IPS DF 19.7 (cell line): ENCODE results near the gene ADNP.

Experiments used
- DNase-seq: peaks from one replicate; pipeline ENCODE4 v3.0.0-alpha.2; 2013; ENCODE audit warnings: low read depth, low spot score

ADNP gene

DNA sequence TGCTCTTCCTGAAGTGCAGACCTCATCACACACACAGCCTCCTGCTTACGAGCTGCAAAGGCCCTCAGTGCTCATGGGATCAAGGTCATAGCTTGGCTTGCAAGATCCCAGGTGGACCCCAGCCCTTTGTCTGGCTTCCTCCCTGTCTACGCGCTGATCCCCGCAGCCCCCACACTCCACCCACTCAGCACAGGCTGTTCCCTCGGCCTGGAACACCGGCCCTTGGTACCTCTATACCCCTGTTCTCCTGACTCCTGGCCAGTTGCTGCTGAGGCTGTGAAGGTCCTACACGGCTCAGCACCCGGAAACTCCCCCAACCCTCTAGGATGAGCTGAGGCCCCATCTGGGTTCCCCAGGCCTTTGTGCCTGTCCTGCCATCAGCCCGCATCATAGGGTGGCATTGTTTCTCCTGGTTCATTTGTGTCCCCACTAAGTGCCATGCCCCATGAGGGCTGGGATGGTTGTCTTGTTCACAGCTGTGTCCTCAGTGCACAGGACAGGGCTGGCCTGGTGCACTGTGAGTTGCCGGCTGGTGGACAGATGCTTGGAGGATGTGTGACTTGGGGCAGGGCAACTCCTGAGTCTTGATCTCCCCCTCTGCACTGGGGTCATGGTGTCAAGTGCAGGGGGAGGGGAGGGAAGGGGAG is 57.0 kb downstream of the ADNP start:
- DNase-seq: no peak

- DNase-seq: no peak
These were observed 57.7 kb downstream of the ADNP start for GRCh38 chr20:50873585-50873984.

DNA sequence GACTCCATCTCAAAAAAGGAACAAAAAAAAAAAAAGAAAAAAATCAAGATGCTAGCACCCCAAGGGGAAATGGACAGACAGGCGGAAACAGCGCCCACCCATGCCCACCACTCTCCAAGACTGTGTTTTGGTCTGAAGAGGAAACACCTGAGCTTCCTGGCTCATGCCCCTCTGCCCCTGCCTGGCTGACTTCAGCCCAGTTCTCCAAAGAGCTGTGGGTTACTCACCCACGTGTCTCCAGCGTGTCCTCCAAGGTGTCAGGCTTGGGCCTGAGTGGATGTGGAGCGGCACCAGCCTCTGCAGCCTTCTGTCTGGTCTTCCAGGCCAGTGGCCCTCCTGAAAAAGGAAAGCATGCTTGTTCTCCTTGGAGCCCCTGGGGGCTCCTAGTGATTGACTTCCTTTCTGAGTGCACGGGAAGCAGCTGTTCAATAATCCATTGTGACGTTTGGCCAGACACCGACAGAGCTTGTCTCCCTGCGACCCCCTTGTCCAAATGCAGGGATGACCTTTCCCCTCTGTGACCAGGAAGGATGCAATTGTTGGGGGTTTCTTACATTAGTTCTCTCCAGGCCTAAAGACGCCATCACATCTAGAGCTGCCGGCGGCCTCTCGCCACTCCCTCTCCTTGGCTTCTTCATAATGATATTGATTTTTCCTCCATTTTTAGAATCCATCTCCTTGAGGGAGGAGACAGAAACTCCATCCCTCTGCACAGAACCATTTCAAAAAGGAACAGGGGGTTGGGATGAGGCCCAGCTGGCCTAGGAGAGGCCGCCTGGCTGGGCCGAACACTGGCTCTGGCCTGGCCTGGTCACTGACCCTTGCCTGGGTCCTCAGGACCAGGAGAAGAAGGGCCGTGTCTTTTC is 58.4 kb downstream of the ADNP start:
- DNase-seq: no peak

GRCh38 chr20:50870561-50871161 is 60.6 kb downstream of the ADNP start:
- peak; percentile 93 for DNase-seq

GRCh38 chr20:50868509-50869495 is 62.4 kb downstream of the ADNP start:
- no peak for DNase-seq

- no peak for DNase-seq
These were observed 63.4 kb downstream of the ADNP start for GRCh38 chr20:50867805-50868204.

- no peak for DNase-seq
These were observed 64.4 kb downstream of the ADNP start for GRCh38 chr20:50866831-50867230.

- no peak for DNase-seq
These were observed 65.1 kb downstream of the ADNP start for GRCh38 chr20:50866036-50866685.

- DNase-seq: no peak
These were observed 65.6 kb downstream of the ADNP start for GRCh38 chr20:50865591-50865990.

DNA sequence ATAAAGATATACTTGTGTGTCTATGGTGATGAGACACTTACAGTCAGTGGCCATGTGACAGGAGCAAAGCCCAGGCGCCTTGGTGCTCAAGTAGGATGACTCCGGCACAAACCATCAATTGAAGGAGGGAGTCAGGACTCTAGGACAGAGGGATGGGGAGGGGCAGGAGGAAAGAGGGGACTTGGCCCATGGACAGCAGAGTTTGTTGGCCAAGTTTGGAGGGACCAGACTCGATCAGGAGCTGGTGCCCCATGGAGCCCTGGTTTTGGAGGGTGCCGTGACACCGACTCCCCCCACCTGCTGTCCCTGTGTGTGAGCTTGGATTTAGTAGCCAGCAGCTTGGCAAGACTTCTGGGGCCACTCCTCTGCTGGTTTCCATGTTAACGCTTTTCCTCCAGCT is 66.1 kb downstream of the ADNP start:
- DNase-seq: no peak

GRCh38 chr20:50862546-50862945 is 68.7 kb downstream of the ADNP start:
- DNase-seq: no peak

DNA sequence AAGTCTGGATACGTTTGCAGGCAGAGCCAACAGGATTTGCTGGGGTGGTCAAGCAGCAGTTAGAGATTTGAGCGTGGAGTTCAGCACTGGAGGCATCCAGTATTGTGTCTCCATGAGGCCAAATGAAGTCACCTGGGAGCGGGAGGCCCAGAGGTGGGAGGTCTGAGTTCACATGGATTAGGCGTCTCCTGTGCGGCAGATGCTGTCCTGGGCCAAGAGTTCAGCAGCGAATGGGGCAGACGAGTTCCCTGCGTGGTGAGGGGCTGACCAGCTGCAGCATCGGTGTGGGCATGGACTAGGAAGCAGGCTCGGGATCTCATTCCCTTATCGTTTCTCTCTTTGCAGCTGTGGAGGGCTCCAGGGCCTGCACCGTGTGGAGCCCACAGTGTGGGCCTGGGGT is 70.2 kb downstream of the ADNP start:
- no peak for DNase-seq

- DNase-seq: no peak
These were observed 72.1 kb downstream of the ADNP start for GRCh38 chr20:50859161-50859560.

DNA sequence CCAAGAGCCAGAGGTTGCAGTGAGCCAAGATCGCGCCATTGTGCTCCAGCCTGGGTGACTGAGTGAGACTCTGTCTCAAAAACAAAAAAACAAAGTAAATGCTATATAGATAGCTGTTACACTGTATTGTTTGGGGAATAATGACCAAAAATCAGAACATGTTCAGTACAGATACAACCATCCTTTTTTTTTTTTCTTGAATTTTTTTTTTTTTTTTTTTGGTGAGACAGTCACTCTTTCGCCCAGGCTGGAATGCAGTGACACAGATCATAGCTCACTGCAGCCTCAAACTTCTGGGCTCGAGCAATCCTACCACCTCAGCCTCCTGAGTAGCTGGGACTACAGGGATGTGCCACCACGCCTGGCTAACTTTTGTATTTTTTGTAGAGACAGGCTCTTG is 72.7 kb downstream of the ADNP start:
- no peak for DNase-seq

DNA sequence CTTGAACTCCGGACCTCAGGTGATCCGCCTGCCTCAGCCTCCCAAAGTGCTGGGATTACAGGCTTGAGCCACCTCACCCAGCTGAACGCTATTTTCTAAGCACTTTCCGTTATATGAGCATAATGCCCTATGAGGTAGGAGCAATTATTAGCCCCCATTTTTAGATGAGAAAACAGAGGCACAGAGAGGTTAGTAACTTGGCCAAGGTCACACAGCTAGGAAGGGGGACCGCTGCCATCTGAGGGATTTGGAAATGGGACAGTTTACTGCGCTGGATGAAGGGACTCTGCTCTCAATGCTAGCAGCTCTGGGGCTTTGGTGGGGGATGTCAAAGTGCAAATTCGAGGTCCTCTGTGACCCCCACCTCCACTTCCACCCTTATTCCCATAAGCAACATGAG is 73.9 kb downstream of the ADNP start:
- DNase-seq: no peak

DNA sequence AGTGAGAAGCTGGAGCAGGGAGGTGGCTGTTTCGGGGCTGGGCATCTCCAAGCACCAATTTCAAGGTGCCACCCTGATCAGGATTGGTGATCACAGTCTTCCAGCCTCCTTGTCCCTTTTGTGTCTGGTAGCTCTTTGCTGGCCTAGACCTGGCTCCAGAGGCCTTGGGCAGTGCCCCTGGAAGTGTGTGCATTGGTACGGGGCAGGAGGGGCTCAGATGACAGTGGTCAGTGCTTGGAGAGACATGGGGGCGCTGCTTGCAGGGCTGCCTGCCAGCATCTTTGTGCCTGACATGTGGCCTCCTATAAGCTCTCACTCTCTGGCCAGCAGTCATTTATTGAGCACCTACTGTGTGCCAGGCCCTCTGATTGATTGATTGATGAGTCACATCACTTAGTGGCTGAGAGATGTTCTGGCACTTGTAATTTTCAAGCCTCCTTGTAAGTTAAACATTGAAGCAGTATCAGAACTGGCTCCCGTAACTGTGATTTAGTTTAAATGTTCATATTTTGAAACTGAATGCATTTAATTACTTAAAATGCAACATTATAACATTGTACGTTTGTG is 74.7 kb downstream of the ADNP start:
- no peak for DNase-seq

- no peak for DNase-seq
These were observed 75.5 kb downstream of the ADNP start for GRCh38 chr20:50855498-50856474.

DNA sequence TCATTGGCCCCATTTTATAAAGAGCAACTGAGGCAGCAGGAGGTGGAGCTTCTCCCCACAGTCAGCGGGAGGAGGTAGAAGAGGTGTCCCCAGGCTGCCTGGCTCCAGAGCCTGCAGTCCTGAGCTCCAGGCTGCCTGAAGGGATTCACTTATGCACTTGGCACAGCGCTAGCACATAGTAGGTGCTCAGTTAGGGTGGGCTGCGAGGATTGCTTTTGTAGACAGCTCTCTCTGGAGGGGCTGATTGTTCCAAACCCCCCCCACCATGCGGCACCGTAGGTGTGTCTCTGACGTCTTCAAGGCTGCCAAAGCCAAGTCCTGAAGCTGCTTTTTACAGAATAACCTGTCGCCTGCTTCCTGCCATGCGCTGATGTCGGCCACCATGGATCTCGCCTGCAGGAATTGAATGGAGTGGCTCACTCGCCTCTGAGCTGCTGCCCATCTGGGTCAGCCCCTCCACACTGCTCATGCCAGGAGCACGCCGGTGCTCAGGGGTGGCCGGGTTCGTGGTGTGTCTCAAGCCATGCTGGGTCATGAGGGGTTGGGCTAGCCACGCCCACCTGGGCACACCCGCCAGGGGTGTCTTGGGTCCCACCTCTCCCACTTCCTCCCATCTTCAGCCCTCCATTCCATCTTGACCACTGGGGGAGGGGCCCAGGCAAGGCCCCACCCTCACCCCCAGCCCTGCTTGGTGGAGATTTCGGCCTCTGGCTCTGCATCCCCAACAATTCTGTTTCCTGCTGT is 76.6 kb downstream of the ADNP start:
- DNase-seq: no peak

DNA sequence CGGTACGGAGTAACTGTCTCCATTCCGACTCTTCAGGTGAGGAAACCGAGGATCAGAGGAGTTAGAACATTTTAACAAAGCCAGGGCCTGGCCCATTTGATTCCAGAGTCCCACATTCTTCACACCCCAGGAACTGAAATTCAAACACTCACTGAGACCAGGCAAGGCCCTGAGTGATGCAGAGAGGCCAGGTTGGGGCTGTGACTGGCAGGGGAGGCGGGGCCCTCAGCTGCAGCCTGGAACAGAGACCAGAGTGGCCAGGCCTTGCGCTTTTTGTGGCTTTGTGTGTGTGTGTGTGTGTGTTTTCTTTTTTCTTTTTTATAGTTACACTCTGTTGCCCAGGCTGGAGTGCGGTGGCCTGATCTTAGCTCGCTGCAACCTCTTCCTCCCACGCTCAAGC is 79.2 kb downstream of the ADNP start:
- no peak for DNase-seq
